NCI-H1930 (cell line): Measurements from ENCODE around the gene LRRC73.
"Not testable (repeated sequence)": the region's sequence is repeated elsewhere in the genome, so short reads cannot be mapped to it uniquely, and the experiment has no call there.

Experiments
- DNase-seq, 2 experiments: peaks; one replicate each; lab custom pipeline; 2025; lab: John Stamatoyannopoulos, UW

Gene LRRC73

DNA sequence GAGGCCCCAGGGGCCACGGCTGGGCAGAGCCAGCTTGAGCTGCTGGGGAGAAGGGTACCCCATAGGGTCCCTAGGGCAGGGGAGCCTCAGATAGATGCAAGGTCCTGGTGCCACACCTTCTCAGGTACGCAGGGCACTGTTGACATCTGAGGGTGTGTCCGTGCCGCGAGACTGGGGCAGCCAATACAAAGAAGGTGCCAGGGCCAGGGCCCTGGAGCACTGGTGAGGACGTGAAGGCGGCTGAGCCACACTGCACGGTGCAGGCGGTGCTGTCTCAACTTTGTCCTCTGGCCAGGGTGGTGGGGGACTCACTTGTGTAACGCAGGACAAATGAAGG, 649 bp upstream of the LRRC73 start:
- peak; percentile 16 to 21 for DNase-seq

DNA sequence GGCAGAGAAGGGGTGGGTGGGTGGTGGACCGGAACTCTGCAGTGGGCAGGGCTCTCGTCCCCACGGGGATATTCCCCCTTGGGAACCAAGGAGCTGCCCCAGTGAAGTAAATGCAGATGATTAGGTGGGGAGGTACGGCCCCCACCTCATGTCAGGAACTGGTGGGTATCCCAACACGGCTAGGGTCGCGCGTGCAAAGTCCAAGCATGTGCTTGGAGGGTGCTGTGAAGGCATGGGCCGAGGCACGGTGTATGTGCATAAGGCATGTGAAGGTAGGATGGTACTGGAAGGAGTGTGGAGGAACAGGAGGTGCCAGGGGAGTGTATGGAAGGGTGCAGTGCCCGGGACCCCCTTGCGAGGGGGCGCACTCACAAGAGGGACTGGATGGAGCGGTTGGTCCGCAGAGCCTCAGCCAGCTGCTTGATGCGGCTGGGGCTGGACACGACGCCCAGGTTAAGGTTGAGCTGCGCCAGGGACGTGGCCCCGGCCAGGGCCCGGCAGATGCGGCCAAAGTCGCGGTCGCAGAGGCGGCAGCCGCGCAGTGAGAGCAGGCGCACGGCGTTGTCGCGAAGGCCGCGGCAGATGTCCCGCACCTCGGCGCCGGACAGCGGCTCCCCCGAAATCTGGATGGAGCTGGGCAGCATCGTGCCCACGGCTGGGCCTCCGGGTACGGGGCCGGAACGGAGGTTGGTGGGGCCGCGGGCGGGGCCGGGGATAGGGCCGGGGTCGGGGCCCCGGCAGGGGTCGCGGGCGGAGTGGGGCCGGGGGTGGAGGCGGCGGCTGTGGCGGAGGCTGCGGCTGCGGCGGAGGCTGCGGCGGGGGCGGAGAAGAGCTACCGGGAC, 783 bp downstream of the LRRC73 start:
- DNase-seq = no peak

DNA sequence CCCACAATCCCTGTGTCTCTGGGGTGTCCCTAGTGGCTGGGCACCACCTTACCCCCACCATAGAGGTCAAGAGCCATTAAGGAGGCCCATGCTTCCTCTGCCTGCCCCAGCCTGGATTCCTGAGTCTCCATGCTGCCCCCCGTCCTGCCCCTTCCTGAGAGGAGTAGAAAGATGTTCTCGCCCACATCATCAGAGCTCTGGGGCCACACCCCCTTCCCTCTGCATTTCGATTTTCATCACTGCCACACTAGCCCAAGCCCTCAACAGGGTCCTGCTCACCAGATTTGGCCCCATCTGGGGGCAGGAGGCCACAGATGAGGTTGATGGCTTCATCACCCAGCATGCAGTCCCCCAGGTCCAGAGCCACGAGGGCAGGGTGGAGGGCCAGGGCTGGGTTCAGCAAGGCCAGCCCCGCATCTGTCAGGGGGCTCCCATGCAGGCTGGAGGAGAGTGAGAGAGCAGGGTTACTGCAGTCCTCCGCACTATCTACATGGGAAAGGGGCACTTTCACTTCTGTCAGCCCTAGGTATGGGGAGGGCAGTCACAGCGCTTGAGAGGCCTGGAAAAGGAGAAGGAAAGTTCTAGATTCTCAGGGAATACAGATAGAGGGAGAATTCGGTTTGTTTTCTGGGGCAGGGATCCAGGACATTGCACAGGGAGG, 1.5 kb downstream of the LRRC73 start:
- DNase-seq = no peak

DNA sequence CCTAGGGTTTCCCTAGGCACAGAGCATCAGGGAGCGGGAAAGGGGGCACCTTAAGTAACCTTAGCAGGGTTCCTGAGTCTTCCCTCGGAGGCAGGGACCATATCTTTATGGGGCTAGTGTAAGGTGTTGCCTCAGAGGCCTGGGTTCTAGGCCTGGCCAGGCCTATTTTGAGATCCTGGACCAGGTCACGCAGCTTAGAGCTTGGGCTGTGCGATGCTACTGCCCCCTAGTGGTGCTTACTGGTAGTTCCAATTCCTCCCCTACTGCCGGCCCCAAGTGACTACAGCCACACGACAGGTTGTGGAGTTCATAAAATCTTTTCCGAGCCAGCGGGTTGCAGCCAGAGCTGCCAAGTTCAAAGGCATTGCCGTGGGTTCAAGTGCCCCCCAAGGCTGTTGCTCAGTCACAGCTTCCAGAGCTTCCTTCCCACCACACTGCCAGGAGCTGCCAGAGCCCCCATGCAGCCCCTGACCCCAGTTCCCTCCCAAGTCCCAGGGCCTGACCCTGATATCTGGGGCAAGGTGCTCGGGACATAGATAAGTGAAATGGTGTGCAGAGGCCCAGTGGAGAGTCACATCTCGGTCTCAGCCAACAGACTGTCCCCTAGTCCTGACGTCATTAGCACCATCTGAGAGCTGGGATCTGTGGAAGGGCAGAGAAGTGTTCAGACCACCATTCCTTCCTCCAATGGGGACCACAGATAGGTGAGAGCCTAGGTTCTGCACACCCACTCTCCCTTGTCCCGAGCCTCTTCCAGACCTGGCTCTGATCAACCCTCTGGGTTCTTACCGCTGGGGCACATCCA, 3.3 kb downstream of the LRRC73 start:
- DNase-seq = peak; percentile 43 to 71

DNA sequence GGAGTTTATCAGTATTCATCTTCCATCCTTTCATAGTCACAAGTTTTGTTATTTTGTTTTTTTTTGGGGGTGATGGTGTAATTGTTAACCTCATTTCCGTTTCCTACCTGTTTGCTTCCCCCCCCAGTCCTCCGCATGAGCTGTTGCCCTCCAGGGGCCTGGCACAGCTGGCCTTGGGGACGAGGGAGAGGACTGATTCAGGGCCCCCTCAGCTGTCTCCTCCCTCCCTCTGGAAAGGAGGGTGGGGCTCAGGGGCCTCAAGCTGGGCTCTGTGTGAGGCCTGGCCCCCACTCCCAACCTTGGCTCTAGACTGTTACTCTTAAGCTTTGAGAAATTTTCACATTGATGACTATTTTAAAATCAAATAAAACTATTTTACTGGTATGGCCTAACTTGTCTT, 4.0 kb downstream of the LRRC73 start:
- DNase-seq = no peak

DNA sequence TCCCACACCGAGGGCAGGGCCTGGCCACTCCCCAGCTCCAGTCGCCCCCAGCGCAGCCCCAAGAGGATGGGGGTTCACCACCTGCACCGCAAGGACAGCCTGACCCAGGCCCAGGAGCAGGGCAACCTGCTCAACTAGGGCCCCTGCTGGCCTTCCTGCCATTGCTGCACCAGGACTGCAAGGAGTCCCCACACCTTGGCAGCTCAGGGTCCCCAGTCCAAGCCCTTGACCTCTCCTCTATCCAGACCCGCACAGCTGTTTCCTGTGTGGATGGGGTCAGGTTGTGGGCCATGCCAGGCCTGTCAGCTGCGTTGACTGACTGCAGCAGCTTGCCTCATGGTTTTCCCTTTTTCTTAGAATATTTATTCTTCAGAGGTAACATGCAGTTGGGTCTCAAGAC, 4.4 kb downstream of the LRRC73 start:
- no peak for DNase-seq

DNA sequence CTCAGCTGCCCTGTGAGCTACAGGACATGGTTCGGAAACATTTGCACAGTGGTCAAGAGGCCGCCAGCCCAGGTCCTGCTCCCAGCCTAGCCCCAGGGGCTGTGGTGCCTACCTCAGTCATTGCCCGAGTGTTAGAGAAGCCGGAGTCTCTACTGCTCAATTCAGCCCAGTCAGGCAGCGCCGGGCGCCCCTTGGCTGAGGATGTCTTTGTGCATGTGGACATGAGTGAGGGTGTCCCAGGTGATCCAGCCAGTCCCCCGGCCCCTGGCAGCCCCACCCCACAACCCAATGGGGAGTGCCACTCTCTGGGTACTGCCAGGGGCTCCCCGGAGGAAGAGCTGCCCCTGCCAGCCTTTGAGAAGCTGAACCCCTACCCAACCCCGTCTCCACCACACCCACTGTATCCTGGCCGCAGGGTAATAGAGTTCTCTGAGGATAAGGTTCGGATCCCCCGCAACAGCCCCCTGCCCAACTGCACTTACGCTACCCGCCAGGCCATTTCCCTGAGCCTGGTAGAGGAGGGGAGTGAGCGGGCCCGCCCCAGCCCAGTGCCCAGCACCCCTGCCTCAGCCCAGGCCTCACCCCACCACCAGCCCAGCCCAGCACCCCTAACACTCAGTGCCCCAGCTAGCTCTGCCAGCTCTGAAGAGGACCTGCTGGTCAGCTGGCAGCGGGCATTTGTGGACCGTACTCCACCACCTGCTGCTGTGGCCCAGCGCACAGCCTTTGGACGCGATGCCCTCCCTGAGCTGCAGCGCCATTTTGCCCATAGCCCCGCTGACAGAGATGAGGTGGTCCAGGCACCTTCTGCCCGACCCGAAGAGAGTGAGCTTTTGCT, 5.2 kb downstream of the LRRC73 start:
- DNase-seq = no peak

DNA sequence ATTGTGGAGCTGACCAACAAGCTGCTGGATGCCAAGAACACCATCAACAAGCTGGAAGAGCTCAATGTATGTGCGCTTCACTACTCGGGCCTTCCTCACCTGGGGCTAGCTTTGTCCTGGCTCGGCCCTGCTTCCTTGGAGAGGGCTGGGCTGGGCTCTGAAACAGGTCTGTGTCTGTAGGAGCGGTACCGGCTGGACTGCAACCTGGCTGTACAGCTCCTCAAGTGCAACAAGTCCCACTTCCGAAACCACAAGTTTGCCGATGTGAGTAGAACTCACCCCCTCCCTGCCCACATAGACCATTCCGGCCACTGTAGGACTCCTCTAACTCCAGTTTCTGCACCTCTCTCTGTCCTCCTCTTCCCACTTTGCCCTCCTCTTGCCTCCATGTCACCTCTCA, 6.7 kb downstream of the LRRC73 start:
- DNase-seq = no peak

DNA sequence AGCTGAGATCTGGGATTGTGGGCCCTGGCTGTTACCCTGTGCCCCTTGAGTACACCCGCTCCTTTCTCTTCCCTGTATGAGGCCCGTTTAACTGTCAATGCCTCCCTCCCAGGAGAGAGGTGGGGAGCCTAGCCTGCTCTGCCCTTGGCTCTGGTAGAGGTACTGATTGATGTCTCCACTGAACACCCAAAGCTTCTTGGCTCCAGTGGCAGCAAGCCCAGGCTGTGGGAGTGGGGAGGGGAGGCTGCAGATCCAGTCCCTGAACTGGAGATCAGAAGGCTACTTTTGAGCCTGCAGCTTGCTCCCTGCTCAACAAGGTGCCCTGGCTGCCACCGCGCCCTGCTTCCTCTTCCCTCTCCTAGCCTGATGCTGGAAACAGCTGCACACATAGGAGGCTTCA, 7.5 kb downstream of the LRRC73 start:
- no peak for DNase-seq

DNA sequence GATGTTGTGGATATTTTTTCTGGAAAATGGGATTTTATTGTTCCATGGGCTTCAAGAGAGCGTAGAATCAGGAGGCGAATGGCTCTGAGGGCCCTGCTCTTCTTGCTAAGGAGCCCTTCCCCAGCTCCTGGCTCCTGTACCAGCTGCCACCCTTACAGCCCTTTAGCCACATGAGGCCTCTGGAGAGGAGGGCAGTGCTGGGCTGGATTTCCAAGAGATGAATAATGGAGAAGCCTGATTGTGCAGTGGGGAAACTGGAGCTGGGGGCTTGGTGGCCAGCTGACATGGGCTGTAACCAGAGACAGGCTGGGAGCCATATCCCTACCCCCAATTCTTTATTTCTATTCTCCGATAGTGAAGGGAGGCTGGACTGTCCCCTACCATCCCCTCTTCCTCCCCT, 9.2 kb downstream of the LRRC73 start:
- DNase-seq = no peak

DNA sequence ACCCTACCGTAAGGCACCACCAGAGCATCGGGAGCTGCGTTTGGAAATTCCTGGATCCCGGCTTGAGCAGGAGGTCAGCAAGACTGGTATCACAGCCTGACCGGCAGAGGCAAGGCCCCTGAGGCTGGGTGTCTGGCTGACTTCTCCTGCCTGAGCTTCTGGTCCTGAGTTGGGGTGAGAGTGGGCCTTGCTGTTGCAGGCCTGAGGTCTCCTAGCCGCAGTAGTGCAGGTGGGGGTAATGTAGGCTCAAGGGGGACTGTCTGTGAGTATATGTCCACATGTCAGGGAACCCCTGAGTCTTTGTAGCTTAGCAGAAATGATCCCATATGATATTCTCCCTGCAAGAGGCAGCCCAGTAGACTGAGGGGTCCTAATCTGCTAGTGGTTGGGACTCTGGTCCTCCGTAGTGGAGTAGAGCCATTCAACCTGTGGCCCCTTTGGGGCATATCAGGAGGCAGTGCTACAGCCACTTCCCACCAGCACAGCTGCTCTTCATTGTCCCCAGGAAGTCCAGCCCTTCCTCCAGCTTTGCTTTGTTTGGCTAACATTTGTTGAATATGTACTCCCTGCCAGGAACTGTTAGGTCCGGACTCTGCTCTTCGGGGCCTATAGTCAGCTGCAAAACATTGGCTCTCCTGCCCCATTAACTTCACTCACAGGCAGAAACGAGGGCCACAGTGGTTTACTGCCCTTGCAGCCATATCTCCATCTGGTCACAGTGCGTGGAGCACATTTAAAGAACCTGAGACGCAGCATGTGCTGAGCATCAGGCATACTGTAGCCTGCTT, 10.9 kb downstream of the LRRC73 start:
- DNase-seq = no peak

DNA sequence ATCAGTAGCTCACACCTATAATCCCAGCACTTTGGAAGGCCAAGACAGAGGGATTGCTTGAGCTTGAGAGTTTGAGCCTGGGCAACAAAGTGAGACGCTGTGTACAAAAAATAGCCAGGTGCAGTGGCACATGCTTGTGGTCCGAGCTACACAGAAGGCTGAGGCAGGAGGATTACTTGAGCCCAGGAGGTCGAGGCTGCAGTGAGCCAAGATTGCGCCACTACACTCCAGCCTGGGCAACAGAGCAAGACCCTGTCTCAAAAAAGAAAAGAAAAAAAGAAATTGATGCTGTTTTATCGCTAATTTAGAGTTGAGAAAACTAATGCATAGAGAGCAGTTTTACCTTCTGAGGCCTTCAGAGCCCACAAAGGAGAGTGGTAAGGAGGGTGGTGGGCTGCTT, 11.9 kb downstream of the LRRC73 start:
- not testable (repeated sequence) for DNase-seq

DNA sequence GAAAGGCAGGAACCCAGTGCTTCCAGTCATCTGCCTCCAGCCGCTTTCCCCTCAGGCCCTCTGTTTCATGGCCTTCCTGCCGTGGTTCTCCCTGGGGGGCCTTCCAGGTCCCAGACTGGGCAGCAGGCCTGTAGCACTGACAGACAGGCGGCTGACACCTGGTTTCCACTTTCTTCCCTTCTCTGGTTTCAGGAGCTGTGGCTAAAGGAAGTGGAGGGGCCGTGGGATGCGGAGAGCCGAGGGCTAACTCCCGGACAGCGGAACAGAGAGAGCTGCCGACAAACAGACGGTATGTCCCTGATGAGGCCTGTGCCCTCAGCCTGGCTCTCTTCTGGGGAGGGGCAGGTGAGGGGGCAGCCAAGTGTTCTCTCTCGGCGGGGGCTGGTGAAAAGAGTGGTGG, 12.5 kb downstream of the LRRC73 start:
- no peak for DNase-seq

DNA sequence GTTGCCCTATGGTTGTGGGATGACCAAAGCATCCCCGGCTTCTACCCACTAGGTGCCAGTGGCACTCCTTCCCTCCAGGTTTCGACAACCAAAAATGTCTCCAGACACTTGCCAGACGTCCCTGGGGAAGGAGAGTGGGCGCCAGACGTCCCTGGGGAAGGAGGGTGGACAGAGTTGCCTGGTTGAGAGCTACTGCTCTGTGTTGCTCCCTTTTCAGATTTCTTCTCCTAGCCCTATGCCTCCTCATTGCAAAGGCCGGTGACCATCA, 13.1 kb downstream of the LRRC73 start:
- DNase-seq = no peak

DNA sequence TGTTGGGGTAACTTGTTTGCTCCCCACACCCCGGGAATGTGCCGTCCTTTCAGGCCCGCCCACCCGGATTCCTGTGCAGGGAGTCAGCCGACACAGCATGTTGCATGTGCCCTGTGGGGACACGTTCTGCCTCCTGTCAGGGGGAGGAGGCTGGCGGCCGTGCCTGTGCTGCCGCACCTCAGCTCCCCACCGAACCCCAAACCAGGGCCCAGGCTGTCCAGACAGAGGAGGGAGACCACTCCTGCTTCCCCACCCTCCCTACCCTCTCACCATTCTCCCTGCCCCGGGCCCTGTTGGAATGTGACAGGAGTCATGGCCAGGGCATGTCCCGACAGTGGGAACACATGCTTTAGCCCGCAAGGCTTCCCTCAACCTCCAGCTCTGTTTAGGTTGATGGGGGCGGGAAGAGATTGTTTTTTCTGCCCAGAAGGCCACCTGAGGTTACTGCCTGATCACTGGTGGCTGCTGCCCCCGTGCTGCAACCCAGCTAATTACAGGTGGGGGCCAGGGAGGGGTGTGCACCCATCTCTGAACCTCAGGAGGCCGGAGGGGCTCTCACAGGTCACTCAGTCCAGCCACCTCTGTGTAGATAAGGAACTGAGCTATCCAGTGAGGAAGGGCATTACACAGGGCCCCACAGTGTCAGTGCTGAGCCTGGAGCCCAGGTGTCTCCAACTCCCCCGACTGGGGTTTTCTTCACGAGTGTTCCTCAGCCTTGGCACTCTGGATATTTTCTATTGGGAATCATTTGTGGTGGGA, 13.6 kb downstream of the LRRC73 start:
- DNase-seq = no peak

DNA sequence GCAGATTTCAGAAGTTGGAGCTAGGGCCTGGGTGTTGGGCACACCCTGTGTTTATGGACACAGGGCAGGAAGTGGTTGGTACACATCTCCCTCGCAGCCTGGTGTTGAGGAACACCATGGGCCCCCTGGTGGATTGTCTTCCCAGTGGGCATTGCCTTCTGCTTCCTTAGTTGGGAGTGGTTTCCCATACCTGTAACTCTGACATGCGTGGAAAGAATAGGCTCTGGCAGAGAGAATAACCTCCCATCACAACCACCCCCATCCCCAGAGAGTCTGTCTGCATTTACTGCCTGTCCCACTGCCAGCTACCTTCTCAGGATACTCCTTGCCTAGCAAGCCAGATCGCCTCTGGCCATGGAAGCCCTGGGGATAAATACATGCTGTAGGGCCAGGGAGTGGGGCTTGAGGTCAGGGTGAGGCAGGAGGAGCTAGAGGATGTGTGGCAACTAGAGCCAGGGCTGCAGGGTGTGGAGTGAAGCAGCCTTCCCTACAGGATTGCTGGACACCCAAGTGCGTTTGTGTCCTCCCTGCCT, 14.7 kb downstream of the LRRC73 start:
- no peak for DNase-seq

DNA sequence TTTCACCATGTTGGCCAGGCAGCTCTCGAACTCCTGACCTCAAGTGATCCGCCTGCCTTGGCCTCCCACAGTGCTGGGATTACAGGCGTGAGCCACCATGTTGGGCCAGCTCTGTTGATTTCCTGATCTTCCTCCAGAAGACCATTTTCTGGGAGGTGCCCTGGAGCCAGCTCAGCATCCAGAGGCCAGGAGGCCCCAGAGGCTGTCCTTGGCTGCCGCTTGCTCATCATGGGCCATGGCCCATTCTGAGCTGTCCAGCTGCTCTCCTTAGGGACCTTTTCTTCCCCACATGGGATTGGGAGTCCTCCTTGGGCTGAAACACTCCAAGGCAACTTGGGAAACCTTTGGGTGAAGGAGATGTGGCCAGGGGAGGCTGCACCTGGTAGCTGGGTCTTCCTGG, 15.4 kb downstream of the LRRC73 start:
- DNase-seq = no peak

DNA sequence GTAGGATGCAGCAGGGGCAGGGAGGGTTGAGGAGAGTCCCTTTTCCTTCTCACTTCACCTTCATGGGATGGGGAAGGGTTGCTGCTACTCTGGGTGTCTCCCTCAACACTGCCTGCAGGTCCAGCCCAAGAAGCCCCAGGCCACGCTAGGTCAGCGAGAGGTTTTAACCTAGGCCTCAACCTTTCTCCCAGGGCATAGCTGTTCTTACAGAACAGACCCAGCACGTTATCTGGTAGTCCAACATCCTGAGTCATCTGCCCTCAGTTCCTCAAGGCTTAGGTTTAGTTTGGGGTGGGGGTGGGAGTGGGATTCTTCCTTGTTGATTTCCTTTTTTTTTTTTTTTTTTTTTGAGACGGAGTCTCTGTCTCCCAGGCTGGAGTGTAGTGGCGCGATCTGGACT, 15.8 kb downstream of the LRRC73 start:
- DNase-seq = no peak

DNA sequence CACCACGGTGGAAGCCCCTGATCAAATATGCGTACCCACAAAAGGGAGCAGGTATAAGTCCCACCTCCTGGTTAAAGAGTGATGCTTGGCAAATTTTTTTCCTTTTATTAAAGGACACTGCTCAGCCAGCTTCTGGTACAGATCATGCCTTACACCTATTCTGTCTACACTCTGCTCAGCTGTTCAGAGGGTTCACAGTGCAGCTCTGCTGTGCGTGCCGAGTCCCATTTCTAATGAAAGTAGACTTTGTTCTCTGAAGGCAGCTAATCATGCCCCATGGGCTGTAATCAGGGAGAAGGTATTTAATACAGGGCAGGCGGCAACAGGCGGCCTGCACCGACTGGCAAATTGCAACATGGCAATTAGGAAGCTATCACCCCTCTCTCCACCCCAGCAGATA, 16.3 kb downstream of the LRRC73 start:
- DNase-seq = no peak

DNA sequence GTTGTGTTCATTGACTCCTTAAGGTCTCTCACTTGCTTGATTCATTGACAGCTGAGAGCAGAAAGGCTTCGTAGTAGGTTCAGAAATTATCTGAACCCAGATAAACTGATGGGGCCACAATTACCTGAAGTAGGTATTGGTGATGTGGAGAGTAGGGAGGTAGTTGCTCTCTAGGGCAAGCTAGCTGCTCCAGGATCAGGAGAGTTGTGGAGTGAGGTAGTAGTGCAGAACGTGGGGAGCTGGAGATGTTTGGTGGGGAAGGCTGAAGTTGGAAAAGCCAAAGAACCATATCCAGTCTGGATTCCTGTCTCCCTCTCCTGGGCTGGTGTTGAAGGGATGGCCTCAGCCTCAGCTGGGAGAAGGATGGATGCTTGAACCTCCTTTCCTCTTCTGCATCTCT, 16.9 kb downstream of the LRRC73 start:
- DNase-seq = no peak

DNA sequence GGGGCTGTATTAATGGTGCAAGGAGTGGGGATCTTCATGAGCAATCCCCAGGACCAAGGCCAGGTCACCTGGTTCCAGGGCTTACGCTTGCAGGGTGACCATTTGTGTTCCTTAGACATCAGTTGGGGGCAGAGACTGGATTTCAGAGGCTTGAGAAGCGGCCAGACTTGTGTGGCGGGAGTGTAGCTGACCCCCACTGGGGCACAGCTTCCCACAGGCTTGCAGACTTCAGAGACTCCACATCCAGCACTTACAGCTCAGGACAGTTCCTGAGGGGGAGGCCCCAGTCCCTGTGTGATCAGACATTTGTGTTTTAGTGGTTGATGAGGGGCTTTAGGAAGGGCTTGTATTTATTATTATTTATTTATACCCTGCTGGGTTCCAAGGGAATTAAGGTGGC, 17.5 kb downstream of the LRRC73 start:
- DNase-seq = no peak
